HCT116 (cell line): ENCODE data around the gene SCFD1.

ENCODE experiments used
- CTCF ChIP-seq, 3 experiments: fragments of 200-600 bp in 1 of 3; sonication (generic) in 1 of 3; IDR thresholded peaks in 2 of 3; conservative IDR thresholded peaks in 1 of 3; 2 replicates each; pipeline ENCODE4 v1.5.1; 2012 to 2017; ENCODE audit warnings: low read depth in 2 of 3, low read length in 2 of 3, antibody characterized with exemption in 1 of 3, borderline replicate concordance in 1 of 3, control low read depth in 1 of 3, mild to moderate bottlenecking in 1 of 3, mixed read lengths in 1 of 3, mixed run types in 1 of 3, moderate library complexity in 1 of 3; ENCODE audit not compliant: insufficient read depth in 1 of 3
- EZH2phosphoT487 ChIP-seq: fragments of 200-600 bp; IDR thresholded peaks from 2 replicates; pipeline ENCODE4 v1.6.1; 2018; ENCODE audit warnings: antibody characterized with exemption, borderline replicate concordance

DNA sequence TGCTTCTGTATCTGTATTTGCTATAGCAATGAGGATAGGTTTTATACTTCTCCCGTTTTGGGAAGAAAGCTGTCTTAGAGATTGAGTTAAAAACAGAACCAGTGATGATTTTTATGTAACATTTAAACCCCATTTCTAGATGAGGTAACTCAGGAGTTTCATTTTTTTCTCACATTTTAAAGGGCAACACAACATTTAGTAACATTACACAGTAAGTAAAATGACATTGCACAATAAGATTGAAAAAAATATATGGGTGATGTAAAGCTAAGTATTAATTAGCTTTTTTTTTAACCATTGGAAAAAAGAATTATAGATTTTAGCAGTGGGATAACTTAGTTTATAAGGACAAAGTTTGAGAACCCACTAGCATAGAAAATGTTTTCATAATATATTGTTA lies 25.2 kb upstream of the SCFD1 start:
- TF ChIP-seq CTCF (IDR thresholded peaks at IDR 0.05 in 2 of 3, conservative IDR thresholded peaks at IDR 0.05 in 1 of 3; ENCODE audit: borderline replicate concordance in 1 of 3, insufficient read depth in 1 of 3, low read depth in 2 of 3, low read length in 2 of 3) (no peak), EZH2phosphoT487 (no peak)
